CD4-positive, alpha-beta T cell treated with Interleukin-4 for 1 hour (primary cell): ENCODE results near the gene PLPPR4.
"Not testable (repeated sequence)": the region's sequence is repeated elsewhere in the genome, so short reads cannot be mapped to it uniquely, and the experiment has no call there.

Experiments
- DNase-seq, 2 donors: peaks; one replicate each; pipeline ENCODE4 v3.0.0-alpha.2; 2020 to 2022

Gene PLPPR4

GRCh38 chr1:99264201-99265021 lies at the start of gene PLPPR4:
PLPPR4 (plus strand) TSS chr1:99264492; CDS start chr1:99264594, 102 bp downstream.
- no peak for DNase-seq

- no peak for DNase-seq
Measured at GRCh38 chr1:99216956-99217355, 47.3 kb upstream of the PLPPR4 start.

GRCh38 chr1:99217599-99217998 lies 46.7 kb upstream of the PLPPR4 start:
- DNase-seq, result no peak

- no peak for DNase-seq
Measured at GRCh38 chr1:99218572-99218971, 45.7 kb upstream of the PLPPR4 start.

- DNase-seq, result no peak
Measured at GRCh38 chr1:99218999-99219398, 45.3 kb upstream of the PLPPR4 start.

GRCh38 chr1:99227056-99227897 lies 37.0 kb upstream of the PLPPR4 start:
- DNase-seq, result no peak

- DNase-seq, result no peak
Measured at GRCh38 chr1:99228153-99228552, 36.1 kb upstream of the PLPPR4 start.

GRCh38 chr1:99229122-99229521 lies 35.2 kb upstream of the PLPPR4 start:
- DNase-seq, result no peak

- no peak for DNase-seq
Measured at GRCh38 chr1:99230695-99231094, 33.6 kb upstream of the PLPPR4 start.

GRCh38 chr1:99232172-99232571 lies 32.1 kb upstream of the PLPPR4 start:
- DNase-seq, result no peak

- DNase-seq, result no peak
Measured at GRCh38 chr1:99233446-99233845, 30.8 kb upstream of the PLPPR4 start.

- no peak for DNase-seq
Measured at GRCh38 chr1:99236756-99237155, 27.5 kb upstream of the PLPPR4 start.

- DNase-seq, result no peak
Measured at GRCh38 chr1:99239690-99240089, 24.6 kb upstream of the PLPPR4 start.

- no peak for DNase-seq
Measured at GRCh38 chr1:99240621-99241020, 23.7 kb upstream of the PLPPR4 start.

- no peak for DNase-seq
Measured at GRCh38 chr1:99246152-99246551, 18.1 kb upstream of the PLPPR4 start.

- no peak for DNase-seq
Measured at GRCh38 chr1:99247199-99247598, 17.1 kb upstream of the PLPPR4 start.

GRCh38 chr1:99250728-99251127 lies 13.6 kb upstream of the PLPPR4 start:
- DNase-seq, result no peak

GRCh38 chr1:99251308-99251707 lies 13.0 kb upstream of the PLPPR4 start:
- DNase-seq, result no peak

- no peak for DNase-seq
Measured at GRCh38 chr1:99252630-99253029, 11.7 kb upstream of the PLPPR4 start.

- DNase-seq, result not testable (repeated sequence)
Measured at GRCh38 chr1:99260402-99260801, 3.9 kb upstream of the PLPPR4 start.

GRCh38 chr1:99265124-99265523 lies 832 bp downstream of the PLPPR4 start:
- DNase-seq, result no peak

GRCh38 chr1:99266726-99267125 lies 2.4 kb downstream of the PLPPR4 start:
- no peak for DNase-seq

GRCh38 chr1:99268021-99268420 lies 3.7 kb downstream of the PLPPR4 start:
- DNase-seq, result no peak

- DNase-seq, result no peak
Measured at GRCh38 chr1:99269321-99269720, 5.0 kb downstream of the PLPPR4 start.
